Measurements from ENCODE around the gene VSIG10L2.
A peak's percentile ranks its signal among the peaks of the same experiment; 100 is the strongest.
"Not testable (repeated sequence)": the region's sequence is repeated elsewhere in the genome, so short reads cannot be mapped to it uniquely, and the experiment has no call there.

The VSIG10L2 gene

DNA sequence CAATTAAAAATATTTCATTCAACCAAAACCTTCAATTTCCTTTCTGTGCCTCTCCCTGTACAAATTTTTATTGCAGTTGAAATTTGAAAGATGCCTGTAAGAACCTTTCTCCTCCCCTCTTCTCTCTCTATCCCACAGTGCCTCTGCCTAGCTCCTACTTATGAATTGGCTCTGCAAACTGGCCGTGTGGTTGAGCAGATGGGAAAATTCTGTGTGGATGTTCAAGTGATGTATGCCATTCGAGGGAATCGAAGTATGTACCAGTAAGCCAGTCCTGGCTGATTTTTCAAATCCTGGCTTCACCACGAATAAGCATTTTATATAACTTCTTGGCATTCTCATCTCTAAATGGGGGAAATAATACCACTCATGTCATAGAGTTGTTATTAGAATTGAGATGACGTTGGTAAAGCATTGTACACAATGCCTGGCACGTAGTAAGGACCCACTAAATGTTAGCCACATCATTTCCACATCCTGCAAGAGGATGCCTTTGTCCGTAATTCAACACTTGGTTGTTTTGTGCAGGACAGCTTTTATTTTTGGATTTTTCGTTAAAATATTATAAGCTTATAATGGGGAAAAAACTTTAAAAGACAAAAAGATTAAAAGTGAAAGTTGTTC is 35.5 kb upstream of the VSIG10L2 start:
- no peak overlapping the region for H3K4me3 ChIP-seq (replicated peaks; ENCODE audit: low read depth, low read length)
- DNase-seq (ENCODE audit: extremely low read depth, low read depth): no peak
- TF ChIP-seq, protein P1, sequence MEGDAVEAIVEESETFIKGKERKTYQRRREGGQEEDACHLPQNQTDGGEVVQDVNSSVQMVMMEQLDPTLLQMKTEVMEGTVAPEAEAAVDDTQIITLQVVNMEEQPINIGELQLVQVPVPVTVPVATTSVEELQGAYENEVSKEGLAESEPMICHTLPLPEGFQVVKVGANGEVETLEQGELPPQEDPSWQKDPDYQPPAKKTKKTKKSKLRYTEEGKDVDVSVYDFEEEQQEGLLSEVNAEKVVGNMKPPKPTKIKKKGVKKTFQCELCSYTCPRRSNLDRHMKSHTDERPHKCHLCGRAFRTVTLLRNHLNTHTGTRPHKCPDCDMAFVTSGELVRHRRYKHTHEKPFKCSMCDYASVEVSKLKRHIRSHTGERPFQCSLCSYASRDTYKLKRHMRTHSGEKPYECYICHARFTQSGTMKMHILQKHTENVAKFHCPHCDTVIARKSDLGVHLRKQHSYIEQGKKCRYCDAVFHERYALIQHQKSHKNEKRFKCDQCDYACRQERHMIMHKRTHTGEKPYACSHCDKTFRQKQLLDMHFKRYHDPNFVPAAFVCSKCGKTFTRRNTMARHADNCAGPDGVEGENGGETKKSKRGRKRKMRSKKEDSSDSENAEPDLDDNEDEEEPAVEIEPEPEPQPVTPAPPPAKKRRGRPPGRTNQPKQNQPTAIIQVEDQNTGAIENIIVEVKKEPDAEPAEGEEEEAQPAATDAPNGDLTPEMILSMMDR (IDR thresholded peaks at IDR 0.05; ENCODE audit: low read depth, low read length, missing control alignments): no peak

DNA sequence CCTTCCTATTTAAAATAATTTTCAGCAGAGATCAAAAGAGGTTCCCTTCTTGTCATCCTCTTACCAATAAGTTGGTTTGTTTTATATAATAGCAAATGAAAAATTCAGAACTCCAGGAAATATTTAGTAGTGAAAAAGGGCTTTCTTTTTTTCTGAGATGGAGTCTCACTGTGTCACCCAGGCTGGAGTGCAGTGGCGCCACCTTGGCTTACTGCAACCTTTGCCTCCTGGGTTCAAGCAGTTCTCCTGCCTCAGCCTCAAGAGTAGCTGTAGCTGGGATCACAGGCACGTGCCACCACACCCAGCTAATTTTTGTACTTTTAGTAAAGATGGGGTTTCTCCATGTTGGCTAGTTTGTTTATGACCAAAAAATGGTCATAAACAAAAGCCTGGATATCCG is 31.2 kb upstream of the VSIG10L2 start:
- H3K4me3 ChIP-seq (replicated peaks; ENCODE audit: low read depth, low read length); DNase-seq (ENCODE audit: extremely low read depth, low read depth): not testable (repeated sequence)

DNA sequence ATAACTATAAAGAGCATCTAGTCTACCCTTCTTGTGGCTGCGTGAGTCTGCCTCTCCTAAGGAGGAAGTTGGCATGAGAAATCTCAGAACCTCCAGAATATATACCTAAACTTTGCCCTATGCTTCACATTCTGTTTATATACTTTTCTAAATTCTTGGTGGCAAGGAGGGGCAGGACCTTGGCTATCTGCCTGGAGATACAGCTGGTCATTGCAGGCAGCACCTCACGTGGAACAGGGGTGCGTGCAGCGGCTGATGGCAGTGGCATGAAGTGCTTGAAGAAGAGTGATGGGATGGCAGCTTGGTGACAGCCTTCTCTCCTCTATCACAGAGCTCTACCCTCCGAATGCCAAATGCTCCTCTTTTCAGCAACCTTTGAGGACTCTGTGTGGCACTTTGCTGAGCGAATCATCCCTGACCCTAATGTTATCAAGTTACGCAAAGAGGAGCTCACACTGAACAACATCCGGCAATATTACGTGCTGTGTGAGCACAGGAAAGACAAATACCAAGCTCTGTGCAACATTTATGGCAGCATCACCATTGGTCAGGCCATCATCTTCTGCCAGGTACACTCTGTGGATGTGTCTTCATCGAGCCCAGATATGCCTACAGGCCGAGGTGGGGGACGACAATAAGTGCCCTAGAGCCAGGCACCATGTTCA is 29.0 kb upstream of the VSIG10L2 start:
- no peak for DNase-seq (ENCODE audit: extremely low read depth, low read depth)
- TF ChIP-seq, protein P1 (IDR thresholded peaks at IDR 0.05; ENCODE audit: low read depth, low read length, missing control alignments): no peak
- no peak overlapping the region for H3K4me3 ChIP-seq (replicated peaks; ENCODE audit: low read depth, low read length)

DNA sequence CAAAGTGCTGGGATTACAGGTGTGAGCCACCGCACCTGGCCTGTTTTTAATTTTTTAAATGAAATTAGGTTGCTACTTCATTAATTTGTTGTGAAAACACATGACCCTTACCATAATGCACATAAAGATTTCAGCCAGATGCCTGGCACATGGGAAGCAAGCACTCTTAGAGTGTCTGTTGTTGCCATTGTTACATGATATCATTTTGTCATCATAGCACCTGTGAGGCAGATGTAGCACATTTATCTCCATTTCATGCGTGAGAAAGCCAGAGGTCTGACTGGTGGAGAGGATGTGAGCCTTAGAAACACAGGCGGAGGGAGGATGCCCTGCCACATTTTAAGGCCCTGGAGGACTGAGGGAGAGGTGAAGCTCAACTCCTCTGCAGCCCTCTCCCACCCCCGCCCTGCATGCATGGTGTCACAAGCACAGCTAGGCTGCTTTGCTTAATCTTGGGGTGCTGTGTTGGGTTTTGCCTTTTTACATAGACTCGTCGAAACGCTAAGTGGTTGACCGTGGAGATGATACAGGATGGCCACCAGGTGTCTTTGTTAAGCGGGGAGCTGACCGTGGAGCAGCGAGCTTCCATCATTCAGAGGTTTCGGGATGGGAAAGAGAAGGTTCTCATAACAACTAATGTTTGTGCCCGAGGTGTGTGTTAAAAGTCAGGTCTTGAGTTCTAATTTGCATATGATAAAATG is 27.6 kb upstream of the VSIG10L2 start:
- peak; percentile 82 for DNase-seq (ENCODE audit: extremely low read depth, low read depth)
- TF ChIP-seq, protein P1 (IDR thresholded peaks at IDR 0.05; ENCODE audit: low read depth, low read length, missing control alignments): peak; percentile 22
- no peak overlapping the region for H3K4me3 ChIP-seq (replicated peaks; ENCODE audit: low read depth, low read length)

DNA sequence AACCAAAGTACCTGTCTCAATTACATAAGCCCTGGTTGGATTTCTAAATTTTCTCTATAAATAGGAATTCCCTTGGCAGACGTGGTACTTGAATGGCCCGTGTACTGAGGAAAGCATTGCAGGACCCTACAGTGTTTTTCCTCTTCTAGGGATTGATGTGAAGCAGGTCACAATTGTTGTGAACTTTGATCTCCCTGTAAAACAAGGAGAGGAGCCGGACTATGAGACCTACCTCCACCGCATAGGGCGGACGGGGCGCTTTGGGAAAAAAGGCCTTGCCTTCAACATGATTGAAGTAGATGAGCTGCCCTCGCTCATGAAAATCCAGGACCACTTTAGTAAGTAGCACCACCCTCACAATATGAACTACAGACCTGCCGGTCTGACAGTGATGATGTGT is 24.8 kb upstream of the VSIG10L2 start:
- TF ChIP-seq, protein P1 (IDR thresholded peaks at IDR 0.05; ENCODE audit: low read depth, low read length, missing control alignments): no peak
- H3K4me3 ChIP-seq (replicated peaks; ENCODE audit: low read depth, low read length): no peak overlapping the region

DNA sequence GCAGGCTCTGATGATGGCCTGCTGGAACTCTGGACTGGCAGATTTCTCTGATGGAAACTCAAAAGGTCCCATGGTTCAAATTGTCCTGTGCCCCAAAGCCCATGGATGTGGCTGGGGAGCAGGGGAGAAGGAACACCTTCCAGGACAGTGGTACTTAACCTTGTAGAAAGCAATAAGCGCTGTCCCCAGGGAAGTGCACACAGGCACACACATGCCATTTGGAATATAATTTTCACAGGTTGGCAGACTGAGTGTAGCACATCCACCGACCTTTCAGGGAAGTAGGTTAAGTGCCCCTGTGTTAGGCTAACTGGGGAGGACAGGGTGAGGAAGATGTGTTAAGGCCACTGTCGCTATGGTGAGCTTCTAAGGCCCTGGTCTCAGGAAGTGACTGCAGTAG is 23.7 kb upstream of the VSIG10L2 start:
- no peak overlapping the region for H3K4me3 ChIP-seq (replicated peaks; ENCODE audit: low read depth, low read length)
- DNase-seq (ENCODE audit: extremely low read depth, low read depth): no peak
- TF ChIP-seq, protein P1 (IDR thresholded peaks at IDR 0.05; ENCODE audit: low read depth, low read length, missing control alignments): no peak

More for the DNA sequence above, 24.8 kb upstream of the VSIG10L2 start:
- DNase-seq (ENCODE audit: extremely low read depth, low read depth): no peak

DNA sequence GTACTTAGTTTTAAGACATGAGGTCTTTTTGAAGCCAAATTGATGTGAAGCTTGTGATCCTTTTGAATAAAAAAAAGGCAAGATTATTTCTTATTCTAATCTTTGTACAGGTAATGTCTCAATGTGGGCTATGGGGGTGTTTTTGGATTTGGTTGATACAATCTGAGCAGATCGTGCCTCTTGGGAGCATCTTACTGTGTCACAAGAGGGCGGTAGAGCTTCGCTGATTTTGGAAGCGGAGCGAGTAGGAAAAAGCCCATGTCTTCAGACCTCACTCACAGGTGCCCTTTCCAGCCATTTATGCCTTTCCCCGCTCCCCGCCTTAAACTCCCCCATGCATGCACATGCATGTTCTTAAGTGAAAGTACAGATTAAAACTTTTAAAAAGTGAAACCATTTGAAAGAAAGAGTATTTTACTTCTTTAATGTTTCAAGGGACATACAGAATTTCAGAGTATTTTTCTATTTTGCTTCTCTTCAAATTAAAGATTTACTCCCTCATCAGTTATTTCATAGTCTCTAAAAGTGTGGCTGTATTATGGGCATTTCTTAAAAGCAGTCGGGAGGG is 22.7 kb upstream of the VSIG10L2 start:
- H3K4me3 ChIP-seq (replicated peaks; ENCODE audit: low read depth, low read length): no peak overlapping the region
- peak; percentile 36 for DNase-seq (ENCODE audit: extremely low read depth, low read depth)
- TF ChIP-seq, protein P1 (IDR thresholded peaks at IDR 0.05; ENCODE audit: low read depth, low read length, missing control alignments): peak; percentile 88
